Stimulated activated CD8-positive, alpha-beta memory T cell treated with anti-CD3 and anti-CD28 coated beads, Interleukin-4, amount 100 ng/mL, for 48 hours (primary cell): ENCODE measurements around the gene PTPRN2.
"Not testable (repeated sequence)": the region's sequence is repeated elsewhere in the genome, so short reads cannot be mapped to it uniquely, and the experiment has no call there.

Experiments used
- DNase-seq: peaks from one replicate; pipeline ENCODE4 v3.0.0-alpha.2; 2020

The PTPRN2 gene

GRCh38 chr7:157519798-157520244 lies 1067.8 kb downstream of the PTPRN2 start:
- DNase-seq = peak; percentile 11

DNA sequence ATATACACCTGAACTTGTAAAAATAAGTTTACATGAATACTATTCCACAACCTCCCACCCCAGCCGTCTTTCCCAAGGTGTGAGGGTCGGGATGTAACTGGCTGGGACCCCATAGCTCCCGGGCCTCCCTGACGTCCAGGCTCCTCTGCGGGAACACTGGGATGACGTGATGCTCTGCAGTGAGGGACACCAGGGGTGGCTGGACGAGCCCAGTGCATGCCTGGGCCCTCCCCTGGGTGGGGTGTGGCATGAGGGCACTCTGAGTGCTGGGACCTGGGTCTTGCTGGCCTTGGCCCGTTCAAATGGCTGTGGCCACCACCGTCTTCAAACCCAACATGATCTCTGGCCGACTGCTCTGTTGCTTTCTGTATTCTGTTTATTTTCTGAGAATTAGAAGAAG lies 1068.4 kb downstream of the PTPRN2 start:
- DNase-seq = no peak

- peak; percentile 14 for DNase-seq
These were observed 1069.0 kb downstream of the PTPRN2 start for GRCh38 chr7:157518514-157519175.

DNA sequence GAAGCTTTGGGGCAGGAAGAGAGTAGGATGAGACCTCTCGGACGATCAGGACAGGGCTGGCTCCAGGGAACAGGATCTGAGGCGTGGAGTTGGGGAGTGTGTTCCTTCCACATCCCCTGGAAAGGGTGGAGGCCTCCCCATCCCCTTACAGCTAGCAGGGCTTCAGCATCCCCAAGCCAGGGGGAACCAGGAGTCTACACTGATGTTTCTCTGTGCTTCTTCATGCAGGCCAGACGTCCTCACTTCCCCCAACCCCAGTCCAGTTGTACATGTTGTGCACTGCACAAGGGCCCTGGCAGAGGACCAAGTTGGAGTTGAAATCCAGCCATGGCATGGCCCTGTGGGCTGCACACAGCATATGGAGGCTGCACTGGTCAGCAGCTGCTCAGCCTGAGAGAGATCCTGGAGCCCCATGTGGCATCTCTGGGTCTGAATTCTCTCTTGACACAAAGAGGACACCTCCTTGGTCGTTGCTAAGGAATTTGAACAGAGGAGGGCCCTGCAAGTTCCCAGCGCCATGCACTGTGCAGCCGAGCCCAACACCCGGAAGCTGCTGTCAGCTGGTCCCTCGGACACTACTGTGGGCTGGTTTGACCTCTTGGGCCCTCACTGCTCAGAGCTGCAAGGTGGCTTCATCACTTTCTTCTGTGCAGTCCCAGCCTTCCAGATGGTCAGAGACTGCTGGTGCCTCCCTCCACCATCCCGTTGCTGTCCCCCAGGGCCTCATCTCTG lies 1069.7 kb downstream of the PTPRN2 start:
- peak; percentile 18 for DNase-seq

- DNase-seq = peak; percentile 13
These were observed 1070.5 kb downstream of the PTPRN2 start for GRCh38 chr7:157516911-157517781.

- peak; percentile 12 for DNase-seq
These were observed 1071.3 kb downstream of the PTPRN2 start for GRCh38 chr7:157516311-157516710.

GRCh38 chr7:157515342-157516041 lies 1072.1 kb downstream of the PTPRN2 start:
- peak; percentile 10 for DNase-seq

- DNase-seq = peak; percentile 11
These were observed 1072.9 kb downstream of the PTPRN2 start for GRCh38 chr7:157514746-157515145.

- DNase-seq = peak; percentile 10
These were observed 1073.3 kb downstream of the PTPRN2 start for GRCh38 chr7:157514306-157514705.

DNA sequence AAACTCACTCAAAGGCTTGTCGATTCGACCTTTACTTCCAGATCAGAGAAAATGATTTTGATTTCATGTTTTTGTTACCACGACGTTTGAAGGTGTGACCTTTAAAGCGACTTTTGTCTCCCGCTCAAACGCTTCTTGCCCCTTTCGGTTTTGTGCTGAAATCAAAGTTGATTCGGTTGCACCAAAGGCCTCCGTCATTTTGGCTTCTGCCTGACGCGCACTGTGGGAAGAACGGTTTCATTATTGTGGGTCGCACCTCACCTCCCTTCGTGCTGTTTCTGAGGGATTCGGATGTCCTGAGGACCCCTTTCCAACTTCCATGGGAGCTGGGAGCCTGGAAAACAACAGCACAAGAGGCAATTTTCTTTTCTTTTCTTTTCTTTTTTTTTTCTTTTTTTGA lies 1073.9 kb downstream of the PTPRN2 start:
- DNase-seq = peak; percentile 20

DNA sequence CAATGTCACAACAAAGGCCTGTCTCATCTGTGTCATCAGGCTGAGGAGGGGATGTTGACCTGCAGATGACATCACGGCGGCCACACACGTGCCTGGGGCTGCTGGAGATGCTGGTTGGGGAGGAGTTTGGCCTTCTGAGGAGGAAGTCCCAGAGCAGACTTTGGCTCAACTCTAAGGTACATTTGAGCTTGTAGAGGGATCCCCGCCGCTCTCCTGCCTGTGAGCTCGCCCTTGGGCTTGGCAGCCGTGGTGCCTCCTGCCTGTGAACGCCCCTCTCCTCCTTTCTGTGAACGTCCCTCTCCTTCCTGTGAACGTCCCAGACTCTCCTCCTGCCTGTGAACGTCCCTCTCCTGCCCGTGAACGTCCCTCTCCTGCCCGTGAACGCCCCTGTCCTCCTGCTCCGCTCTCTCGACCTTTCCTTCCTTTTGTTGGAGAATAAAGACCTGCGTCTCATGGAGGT lies 1074.4 kb downstream of the PTPRN2 start:
- DNase-seq = peak; percentile 21

GRCh38 chr7:157509226-157509625 lies 1078.4 kb downstream of the PTPRN2 start:
- no peak for DNase-seq

- no peak for DNase-seq
These were observed 1079.1 kb downstream of the PTPRN2 start for GRCh38 chr7:157508477-157508881.

GRCh38 chr7:157507987-157508386 lies 1079.6 kb downstream of the PTPRN2 start:
- DNase-seq = no peak

DNA sequence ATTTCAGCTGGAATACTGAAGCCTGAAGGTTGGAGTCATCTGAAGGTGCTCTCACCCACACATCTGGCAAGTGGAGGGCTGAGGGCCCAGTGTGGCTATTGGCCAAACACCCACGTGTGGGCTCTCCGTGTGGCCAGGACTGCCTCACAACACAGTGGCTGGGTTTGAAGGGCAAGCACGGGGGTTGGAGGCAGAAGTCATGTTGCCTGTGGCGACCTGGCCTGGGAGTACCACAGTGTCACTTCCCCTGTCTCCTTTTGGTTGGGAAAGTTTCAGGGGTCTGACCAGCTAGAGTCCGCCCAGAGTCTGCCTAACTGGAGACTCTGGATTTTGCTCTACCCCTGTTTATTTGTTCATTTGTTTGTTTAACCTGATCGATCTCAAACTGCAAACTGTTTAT lies 1081.4 kb downstream of the PTPRN2 start:
- DNase-seq = no peak

GRCh38 chr7:157505646-157506045 lies 1082.0 kb downstream of the PTPRN2 start:
- DNase-seq = no peak

DNA sequence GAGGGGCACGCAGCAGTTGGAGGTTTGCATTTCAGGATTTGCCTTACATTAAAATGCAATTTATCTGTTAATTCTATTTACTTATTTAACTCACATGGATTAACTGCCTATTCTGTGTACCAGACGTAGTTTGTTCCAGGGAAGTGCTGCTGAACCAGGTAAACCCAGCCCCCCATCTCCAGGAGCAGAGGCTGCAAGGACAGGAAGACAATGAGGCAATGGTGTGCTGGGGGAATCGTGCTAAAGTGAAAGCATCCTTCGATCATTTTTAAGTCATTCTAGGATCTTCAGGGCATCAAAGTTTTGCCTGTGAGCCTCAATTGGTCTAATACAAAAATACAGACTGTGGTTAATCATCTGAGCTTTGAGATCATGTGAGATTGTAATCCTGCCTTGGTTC lies 1084.4 kb downstream of the PTPRN2 start:
- no peak for DNase-seq

GRCh38 chr7:157502701-157503111 lies 1084.9 kb downstream of the PTPRN2 start:
- peak; percentile 58 for DNase-seq

DNA sequence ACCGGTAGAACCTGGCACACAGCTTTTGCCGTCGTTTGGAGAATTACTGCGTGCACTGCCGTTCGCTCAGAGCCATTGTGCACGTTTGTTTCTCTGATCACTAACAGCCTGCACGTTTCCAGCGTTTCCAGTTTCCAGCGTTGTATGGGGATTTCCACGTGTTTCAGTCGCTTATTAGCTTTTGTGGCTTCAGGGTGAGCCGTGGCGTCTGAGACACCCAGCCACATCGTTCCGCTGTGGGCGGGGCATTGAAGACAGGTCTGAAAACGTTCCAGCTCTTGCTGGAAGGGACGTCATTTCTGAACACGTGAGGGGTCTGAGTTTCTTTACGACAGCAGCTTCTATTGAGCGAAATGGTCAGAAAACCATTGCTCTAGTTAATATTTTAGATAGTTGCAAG lies 1086.0 kb downstream of the PTPRN2 start:
- DNase-seq = peak; percentile 43

DNA sequence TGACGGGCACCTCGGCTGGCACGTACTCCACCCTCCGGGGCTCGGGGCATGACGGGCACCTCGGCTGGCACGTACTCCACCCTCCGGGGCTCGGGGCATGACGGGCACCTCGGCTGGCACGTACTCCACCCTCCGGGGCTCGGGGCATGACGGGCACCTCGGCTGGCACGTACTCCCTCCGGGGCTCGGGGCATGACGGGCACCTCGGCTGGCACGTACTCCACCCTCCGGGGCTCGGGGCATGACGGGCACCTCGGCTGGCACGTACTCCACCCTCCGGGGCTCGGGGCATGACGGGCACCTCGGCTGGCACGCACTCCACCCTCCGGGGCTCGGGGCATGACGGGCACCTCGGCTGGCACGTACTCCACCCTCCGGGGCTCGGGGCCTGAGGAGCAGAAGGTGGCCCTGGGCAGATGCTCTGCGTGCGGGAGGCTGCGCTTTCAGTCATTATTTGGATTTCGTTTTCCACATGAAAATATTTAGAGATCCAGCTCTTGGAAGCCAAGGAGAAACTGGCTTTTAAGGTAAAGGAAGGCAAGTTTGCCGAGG lies 1086.6 kb downstream of the PTPRN2 start:
- not testable (repeated sequence) for DNase-seq

DNA sequence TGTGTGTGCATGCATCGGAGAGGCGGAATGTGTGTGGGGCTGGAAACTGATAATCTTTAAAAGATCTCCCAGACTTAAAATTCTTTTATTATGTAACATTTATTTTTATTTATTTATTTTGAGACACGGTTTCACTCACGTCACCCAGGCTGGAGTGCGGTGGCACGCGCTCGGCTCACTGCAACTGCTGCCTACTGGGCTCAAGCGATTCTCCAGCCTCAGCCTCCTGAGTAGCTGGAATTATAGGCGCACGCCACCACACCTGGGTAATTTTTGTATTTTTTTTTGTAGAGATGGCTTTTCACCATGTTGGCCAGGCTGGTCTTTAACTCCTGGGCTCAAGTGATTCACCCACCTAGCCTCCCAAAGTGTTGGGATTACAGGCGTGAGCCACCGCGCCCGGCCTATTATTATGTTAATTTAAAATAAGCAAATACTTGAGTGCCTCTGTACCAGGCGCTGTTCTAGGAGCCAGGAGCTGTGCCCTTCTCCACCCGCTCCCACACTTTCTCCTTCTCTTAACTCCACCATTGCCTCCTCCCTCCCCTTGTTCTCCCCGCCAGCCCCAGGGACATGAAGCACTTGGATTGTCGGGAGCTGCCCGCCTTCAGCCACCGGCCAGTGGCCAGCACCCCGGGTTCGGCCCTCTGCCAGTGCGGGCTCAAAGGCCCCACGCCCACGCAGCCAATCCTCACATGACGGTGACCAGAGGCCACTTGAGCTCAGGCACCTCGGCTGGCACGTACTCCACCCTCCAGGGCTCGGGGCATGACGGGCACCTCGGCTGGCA lies 1087.3 kb downstream of the PTPRN2 start:
- DNase-seq = peak; percentile 18

DNA sequence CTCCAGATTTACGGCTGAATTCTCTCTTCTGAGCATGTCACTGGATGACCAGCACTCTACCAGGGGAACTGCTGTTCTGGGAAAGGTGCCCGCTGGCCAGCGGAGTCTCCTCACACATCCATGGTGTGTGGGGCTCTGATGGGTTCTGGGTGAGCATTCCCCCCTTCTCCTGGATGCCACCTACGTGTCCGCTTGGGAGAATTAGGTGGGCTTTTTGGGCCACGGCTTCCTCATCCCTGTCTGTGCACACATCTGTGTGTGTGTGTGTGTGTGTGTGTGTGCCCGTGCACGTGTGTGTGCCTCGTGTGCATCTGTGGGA lies 1087.8 kb downstream of the PTPRN2 start:
- no peak for DNase-seq
